HepG2 (cell line): ENCODE measurements around the gene DCAF7. TPM values are rescaled to one million over a fixed set of nuclear protein-coding genes. Genes with fewer than 3 reads are reported as not detected.

ENCODE experiments used
- ATAC-seq: fragments of 200-7000 bp; cut with Tn5 transposase; 3 replicates; pipeline ENCODE4 v1.9.1; 2020; ENCODE audit warnings: mild to moderate bottlenecking, moderate library complexity
- BruUV-seq: library from RNA; stranded (reverse); fragments of 400-500 nt; replicated peaks from 2 replicates; lab custom pipeline; 2021; lab: Mats Ljungman, UMichigan
- CTCF ChIA-PET: fragments of 300-600 bp; formaldehyde crosslinking; extraction: SDS; loops from one replicate; lab custom pipeline; 2021; ENCODE audit warnings: low total read pairs, inconsistent platforms, low intra/inter-chr PET ratio; lab: Yijun Ruan, JAX
- POLR2A ChIA-PET: fragments of 350-600 bp; sonication (Branson Sonifier 250); formaldehyde crosslinking; loops from one replicate; lab custom pipeline; 2020; ENCODE audit warnings: antibody characterized with exemption, inconsistent platforms; lab: Yijun Ruan, JAX
- DNase-seq: peaks from one replicate; pipeline ENCODE4 v3.0.0-alpha.2; 2015; ENCODE audit warnings: low spot score
- FAIRE-seq: peaks from 3 replicates; lab custom pipeline; 2011; peaks lifted over from hg19 to GRCh38; lab: Jason Lieb, UNC
- H2AFZ ChIP-seq: one replicate; pipeline ENCODE4 v1.6.1; 2011; ENCODE audit warnings: low read length, inconsistent platforms
- H3K27ac ChIP-seq: fragments of 300-600 bp; 3 replicates; pipeline ENCODE4 v1.8.0; 2011; ENCODE audit warnings: mixed run types, mild to moderate bottlenecking, mixed read lengths, low read length, inconsistent platforms; ENCODE audit not compliant: insufficient read depth; ENCODE audit errors: extremely low read length
- H3K27me3 ChIP-seq, 2 experiments: fragments of 200-600 bp in 1 of 2; 2 replicates in 1 of 2; 3 replicates in 1 of 2; pipeline versions ENCODE4 v1.6.0 to v1.8.0; 2011; ENCODE audit warnings: low read length in 2 of 2, mild to moderate bottlenecking in 2 of 2, moderate library complexity in 2 of 2, inconsistent platforms in 1 of 2; ENCODE audit not compliant: insufficient read depth in 2 of 2, control insufficient read depth in 1 of 2
- H3K36me3 ChIP-seq, 2 experiments: fragments of 200-600 bp in 1 of 2; replicated peaks in 1 of 2; 2 replicates in 1 of 2; 3 replicates in 1 of 2; pipeline versions ENCODE4 v1.5.1 to v1.8.0; 2011; ENCODE audit warnings: low read length in 2 of 2, inconsistent platforms in 1 of 2; ENCODE audit not compliant: insufficient read depth in 2 of 2, control insufficient read depth in 1 of 2
- H3K4me1 ChIP-seq: 2 replicates; pipeline ENCODE4 v1.5.1; 2012; ENCODE audit warnings: low read length, inconsistent platforms; ENCODE audit not compliant: insufficient read depth
- H3K4me2 ChIP-seq: 2 replicates; pipeline ENCODE4 v1.6.0; 2011; ENCODE audit warnings: low read depth, low read length, inconsistent platforms
- H3K4me3 ChIP-seq, 3 experiments: fragments of 200-600 bp in 1 of 3; sonication (generic), shearing (Covaris generic) in 1 of 3; replicated peaks in 1 of 3; 2 replicates each; pipeline ENCODE4 v1.5.1; 2011 to 2016; ENCODE audit warnings: low read length in 3 of 3, inconsistent platforms in 2 of 3, low read depth in 2 of 3, mild to moderate bottlenecking in 2 of 3, control low read depth in 1 of 3, mixed read lengths in 1 of 3; ENCODE audit not compliant: insufficient read depth in 1 of 3
- H3K79me2 ChIP-seq: one replicate; pipeline ENCODE4 v1.6.1; 2011; ENCODE audit warnings: low read length, inconsistent platforms; ENCODE audit not compliant: insufficient read depth
- H3K9ac ChIP-seq: 2 replicates; pipeline ENCODE4 v1.6.0; 2011; ENCODE audit warnings: mild to moderate bottlenecking, low read depth, low read length, inconsistent platforms; ENCODE audit not compliant: insufficient read depth
- H3K9me3 ChIP-seq: 2 replicates; pipeline ENCODE4 v1.5.1; 2012; ENCODE audit warnings: mild to moderate bottlenecking, low read length
- H4K20me1 ChIP-seq: 2 replicates; pipeline ENCODE4 v1.6.0; 2011; ENCODE audit warnings: inconsistent platforms, mild to moderate bottlenecking, low read length, moderate library complexity; ENCODE audit not compliant: insufficient read depth
- CBFB ChIP-seq: sonication (generic); formaldehyde crosslinking; IDR thresholded peaks from 2 replicates; pipeline ENCODE4 v1.4.0; 2020; ENCODE audit warnings: missing genetic modification reagents
- E2F2 ChIP-seq: sonication (generic); formaldehyde crosslinking; IDR thresholded peaks from 2 replicates; pipeline ENCODE4 v1.4.0; 2020; ENCODE audit warnings: missing genetic modification reagents, borderline replicate concordance
- FOXK2 ChIP-seq: fragments of 450-650 bp; IDR thresholded peaks from 2 replicates; pipeline ENCODE4 v1.6.1; 2016
- ZBTB7A ChIP-seq: sonication (generic); formaldehyde crosslinking; IDR thresholded peaks from 2 replicates; pipeline ENCODE4 v1.8.0; 2022; ENCODE audit warnings: mild to moderate bottlenecking, missing genetic modification reagents
- ZNF33B ChIP-seq: sonication (generic); formaldehyde crosslinking; IDR thresholded peaks from 2 replicates; pipeline ENCODE4 v1.5.1; 2020; ENCODE audit warnings: mild to moderate bottlenecking, missing genetic modification reagents
- ZNF34 ChIP-seq: sonication (generic); formaldehyde crosslinking; IDR thresholded peaks from 2 replicates; pipeline ENCODE4 v1.4.0; 2020; ENCODE audit warnings: mild to moderate bottlenecking, missing genetic modification reagents, borderline replicate concordance
- ZNF770 ChIP-seq: sonication (generic); formaldehyde crosslinking; IDR thresholded peaks from 2 replicates; pipeline ENCODE4 v1.5.0; 2020; ENCODE audit warnings: mild to moderate bottlenecking, missing genetic modification reagents
- in situ Hi-C: cut with HindIII; loops from 2 replicates; pipeline ENCODE4 v1.10.0; 2017; ENCODE audit warnings: low pct_unique_long_range_greater_than_20kb; ENCODE audit not compliant: extremely low pct_ligation_motif_present
- intact Hi-C: fragments of 100-400 bp; cut with micrococcal nuclease; formaldehyde crosslinking; loops from one replicate; pipeline ENCODE4 v1.10.0; 2022; ENCODE audit not compliant: unreplicated experiment
- polyA plus RNA-seq, 8 experiments: library from polyadenylated mRNA; depleted of rRNA in 3 of 8; stranded (reverse) in 7 of 8; unstranded in 1 of 8; fragments of >200 nt; fragmentation: Illumina TruSeq in 4 of 8; extraction: Trizol in 4 of 8; gene quantifications; 2 replicates each; pipeline versions ENCODE4 v1.2.1 to v1.2.3, GENCODE V29; 2011 to 2016; ENCODE audit warnings: low read depth in 4 of 8, missing spikeins in 1 of 8, mixed read lengths in 1 of 8; ENCODE audit not compliant: insufficient read depth in 1 of 8
- total RNA-seq, 5 experiments: library from RNA; depleted of rRNA; stranded (reverse); fragments of >200 nt; fragmentation: Illumina TruSeq; extraction: Trizol; gene quantifications; 2 replicates each; pipeline ENCODE4 v1.2.3, GENCODE V29; 2016; ENCODE audit warnings: low read depth in 1 of 5

DCAF7 gene
- total and polyA plus RNA-seq, 2 of the 13 experiments (the other 11 are each of a cell fraction or from before 2014, with no cell fraction given) = 55.2 to 73.4 TPM

GRCh38 chr17:63633742-63634141 is 83.5 kb downstream of the DCAF7 start:
- FAIRE-seq (no peak), ATAC-seq (no peak), DNase-seq (no peak)
- CTCF ChIA-PET = no interaction called here
- H3K4me3 ChIP-seq = no peak overlapping the region
- POLR2A ChIA-PET = interaction anchor here (2.3 kb wide), 1 partner anchor 12 kb away, joined by 6 read pairs; the partner anchor contains the start of gene MAP3K3
- no TSS peak for BruUV-seq
- H3K27ac ChIP-seq = no peak overlapping the region
- no peak overlapping the region for H3K4me2 ChIP-seq
- H3K27me3 ChIP-seq = no peaks in the 10 kb centered on the region
- peaks cover 11 to 42% of the 10 kb centered on the region in 2 experiments for H3K36me3 ChIP-seq
- intact Hi-C loops = no loop called here
- peaks cover 6% of the 10 kb centered on the region for H3K4me1 ChIP-seq
- H3K79me2 ChIP-seq = no peaks in the 10 kb centered on the region
- H2AFZ ChIP-seq = no peak overlapping the region
- H3K9me3 ChIP-seq = no peaks in the 10 kb centered on the region
- H3K9ac ChIP-seq = no peak overlapping the region
- in situ Hi-C loops = no loop called here
- no peak for TF ChIP-seq ZNF34 (CRISPR knock-in tag)
- TF ChIP-seq ZBTB7A (CRISPR knock-in tag) = no peak
- no peak for TF ChIP-seq CBFB (CRISPR knock-in tag)
- no peak for TF ChIP-seq E2F2 (CRISPR knock-in tag)
- TF ChIP-seq ZNF33B (CRISPR knock-in tag) = no peak
- no peak for TF ChIP-seq ZNF770
- no peak for TF ChIP-seq FOXK2
- H4K20me1 ChIP-seq = no peaks in the 10 kb centered on the region
